ENCODE results near the gene P3H2.

Gene P3H2

DNA sequence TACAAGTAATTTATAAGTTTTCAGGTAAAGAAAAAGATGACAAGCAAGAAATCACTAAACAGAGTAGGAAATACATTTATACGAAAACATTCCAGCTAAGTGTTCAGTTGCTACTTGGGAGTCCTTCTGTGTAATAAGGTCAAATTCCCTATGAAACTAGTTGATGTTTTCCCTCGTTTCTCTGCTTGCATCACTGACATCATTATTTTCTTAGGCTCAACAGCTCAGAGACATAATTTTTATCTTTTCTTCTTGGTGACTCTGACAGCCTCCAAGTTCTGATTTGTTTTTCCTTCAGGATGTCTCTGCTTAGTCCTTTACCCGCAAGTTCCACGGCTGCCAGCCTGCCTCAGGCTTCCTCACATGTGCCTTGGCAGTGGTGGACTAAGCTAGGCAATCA lies 173.6 kb downstream of the P3H2 start:
- no peak for DNase-seq (ENCODE audit: low read depth, low spot score)
- Histone ChIP-seq H3K36me3 (ENCODE audit: insufficient read depth, insufficient read length, low read length) (no peaks in the 10 kb centered on the region), H3K27me3 (ENCODE audit: insufficient read depth, insufficient read length) (peaks cover 5% of the 10 kb centered on the region), H3K4me1 (ENCODE audit: insufficient read depth, insufficient read length) (no peaks in the 10 kb centered on the region), H3K9ac (ENCODE audit: insufficient read length, low read depth) (no peak overlapping the region), H3K4me3 (ENCODE audit: insufficient read length, low read depth) (no peak overlapping the region), H3K9me3 (ENCODE audit: insufficient read depth, low read length) (no peaks in the 10 kb centered on the region)
- TF ChIP-seq YY1 (IDR thresholded peaks at IDR 0.05; ENCODE audit: insufficient read depth, insufficient read length) (no peak), SUZ12 (IDR thresholded peaks at IDR 0.05; ENCODE audit: extremely low read depth, insufficient read depth, insufficient read length) (no peak), ZNF274 (IDR thresholded peaks at IDR 0.05; ENCODE audit: low read depth, low read length) (no peak)

DNA sequence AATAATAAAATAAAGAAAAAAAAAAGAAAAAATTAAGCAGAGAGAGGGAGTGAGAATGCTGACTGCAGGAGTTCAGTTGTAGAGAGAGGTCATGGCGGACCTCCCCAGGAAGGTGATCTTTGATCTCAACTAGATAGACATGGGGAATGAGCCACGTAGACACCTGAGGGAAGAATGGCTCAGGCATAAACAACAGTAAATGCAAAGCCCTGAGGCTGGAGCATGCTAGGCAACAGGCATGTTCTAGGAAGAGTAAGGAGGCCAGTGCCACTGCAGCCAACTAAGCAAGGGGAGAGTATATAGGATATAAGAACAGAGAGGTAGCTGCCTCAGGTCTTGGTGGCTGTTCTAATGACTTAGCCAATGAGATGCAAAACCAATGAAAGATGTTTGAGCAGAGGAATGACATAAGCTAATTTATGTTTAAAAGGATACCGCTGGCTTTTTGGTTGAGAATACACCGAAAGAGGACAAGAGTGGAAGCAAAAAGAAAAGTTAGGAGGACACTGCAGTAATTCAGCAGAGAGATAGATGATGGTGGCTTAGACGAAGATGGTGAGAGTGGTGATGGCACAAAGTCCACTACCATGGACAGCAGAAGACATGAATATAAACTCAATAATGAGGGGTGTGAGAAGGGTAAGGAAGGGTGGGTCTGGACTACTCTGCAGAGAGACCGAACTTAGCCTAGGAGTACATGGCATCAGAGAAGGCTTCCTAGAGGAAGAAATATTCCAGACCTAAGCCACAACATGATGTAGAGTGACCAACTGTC lies 174.6 kb downstream of the P3H2 start:
- no peak for DNase-seq (ENCODE audit: low read depth, low spot score)
- Histone ChIP-seq H3K4me1 (ENCODE audit: insufficient read depth, insufficient read length) (no peaks in the 10 kb centered on the region), H3K27me3 (ENCODE audit: insufficient read depth, insufficient read length) (peaks cover 5% of the 10 kb centered on the region), H3K4me3 (ENCODE audit: insufficient read length, low read depth) (no peak overlapping the region), H3K36me3 (ENCODE audit: insufficient read depth, insufficient read length, low read length) (no peaks in the 10 kb centered on the region), H3K9ac (ENCODE audit: insufficient read length, low read depth) (no peak overlapping the region), H3K9me3 (ENCODE audit: insufficient read depth, low read length) (no peaks in the 10 kb centered on the region)
- TF ChIP-seq SUZ12 (IDR thresholded peaks at IDR 0.05; ENCODE audit: extremely low read depth, insufficient read depth, insufficient read length), result no peak
- no peak for TF ChIP-seq YY1 (IDR thresholded peaks at IDR 0.05; ENCODE audit: insufficient read depth, insufficient read length)

DNA sequence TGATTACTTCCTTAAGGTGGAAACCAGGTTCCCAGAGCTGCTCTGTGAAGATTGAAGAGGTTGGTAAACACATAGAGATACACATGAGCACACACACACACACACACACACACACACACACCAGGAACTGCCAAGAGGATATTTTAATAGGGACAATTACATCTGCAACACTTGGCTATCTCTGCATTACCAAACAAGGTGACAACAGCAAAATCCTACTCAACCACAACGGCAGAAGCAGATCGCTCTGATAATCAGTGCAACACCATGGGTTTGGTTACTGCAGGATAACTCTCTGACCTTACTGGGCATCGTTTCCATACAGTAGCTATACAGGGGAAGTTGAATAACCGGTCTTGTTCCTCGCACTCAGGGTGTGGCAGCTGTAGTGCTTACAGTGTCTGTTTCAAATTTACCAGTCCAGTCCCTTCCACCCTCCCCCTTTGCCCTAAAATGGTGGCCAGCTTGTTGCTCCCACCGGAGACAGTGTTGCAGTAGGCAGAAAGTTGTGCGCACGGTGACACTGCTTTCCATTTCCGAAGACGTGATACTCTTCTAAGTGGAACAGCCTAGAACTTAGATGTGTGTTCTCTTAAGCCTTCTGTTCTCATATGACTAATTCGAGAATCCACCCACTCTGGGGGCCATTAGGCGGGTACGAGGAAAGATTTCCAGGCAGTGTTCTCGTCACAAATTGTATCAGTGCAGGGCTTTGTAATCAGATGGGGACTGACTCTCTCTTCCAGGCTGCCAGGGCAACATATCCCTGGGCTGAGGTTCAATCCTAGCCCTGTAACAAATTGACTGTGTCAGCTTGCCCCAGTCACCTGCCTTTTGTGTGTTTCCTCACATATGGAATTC lies 176.2 kb downstream of the P3H2 start:
- H3K36me3 ChIP-seq (ENCODE audit: insufficient read depth, insufficient read length, low read length), result no peaks in the 10 kb centered on the region
- no peak overlapping the region for H3K4me3 ChIP-seq (ENCODE audit: insufficient read length, low read depth)
- no peak overlapping the region for H3K9ac ChIP-seq (ENCODE audit: insufficient read length, low read depth)
- no peak for DNase-seq (ENCODE audit: low read depth, low spot score)
- peaks cover 5% of the 10 kb centered on the region for H3K27me3 ChIP-seq (ENCODE audit: insufficient read depth, insufficient read length)
- no peaks in the 10 kb centered on the region for H3K4me1 ChIP-seq (ENCODE audit: insufficient read depth, insufficient read length)
- TF ChIP-seq ZNF274 (IDR thresholded peaks at IDR 0.05; ENCODE audit: low read depth, low read length), result no peak
- no peak for TF ChIP-seq YY1 (IDR thresholded peaks at IDR 0.05; ENCODE audit: insufficient read depth, insufficient read length)
- no peaks in the 10 kb centered on the region for H3K9me3 ChIP-seq (ENCODE audit: insufficient read depth, low read length)

DNA sequence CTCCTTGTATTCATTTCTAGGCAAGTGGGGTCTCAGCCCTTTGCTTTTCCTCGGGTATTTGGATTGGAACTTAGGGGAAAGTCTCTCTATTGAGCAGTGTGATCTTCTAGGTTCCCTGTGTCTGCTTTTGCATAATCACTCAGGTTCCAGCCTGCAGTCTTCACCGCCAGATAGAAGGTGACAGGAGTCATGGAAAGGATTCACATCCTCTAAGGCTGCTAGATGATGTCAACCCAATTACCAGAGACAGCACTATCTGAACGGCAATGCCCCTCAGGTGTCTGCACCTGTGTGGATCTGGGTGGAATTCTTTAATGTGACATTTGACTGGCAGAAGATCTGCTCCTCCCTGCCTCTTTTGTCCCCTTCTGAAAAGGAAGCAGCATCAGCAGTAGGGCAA lies 177.7 kb downstream of the P3H2 start:
- Histone ChIP-seq H3K9me3 (ENCODE audit: insufficient read depth, low read length) (no peaks in the 10 kb centered on the region), H3K4me1 (ENCODE audit: insufficient read depth, insufficient read length) (no peaks in the 10 kb centered on the region), H3K4me3 (ENCODE audit: insufficient read length, low read depth) (no peak overlapping the region), H3K36me3 (ENCODE audit: insufficient read depth, insufficient read length, low read length) (no peaks in the 10 kb centered on the region), H3K27me3 (ENCODE audit: insufficient read depth, insufficient read length) (peaks cover 5% of the 10 kb centered on the region), H3K9ac (ENCODE audit: insufficient read length, low read depth) (no peak overlapping the region)
- no peak for DNase-seq (ENCODE audit: low read depth, low spot score)
- no peak for TF ChIP-seq SUZ12 (IDR thresholded peaks at IDR 0.05; ENCODE audit: extremely low read depth, insufficient read depth, insufficient read length)
- TF ChIP-seq ZNF274 (IDR thresholded peaks at IDR 0.05; ENCODE audit: low read depth, low read length), result no peak
- no peak for TF ChIP-seq YY1 (IDR thresholded peaks at IDR 0.05; ENCODE audit: insufficient read depth, insufficient read length)

DNA sequence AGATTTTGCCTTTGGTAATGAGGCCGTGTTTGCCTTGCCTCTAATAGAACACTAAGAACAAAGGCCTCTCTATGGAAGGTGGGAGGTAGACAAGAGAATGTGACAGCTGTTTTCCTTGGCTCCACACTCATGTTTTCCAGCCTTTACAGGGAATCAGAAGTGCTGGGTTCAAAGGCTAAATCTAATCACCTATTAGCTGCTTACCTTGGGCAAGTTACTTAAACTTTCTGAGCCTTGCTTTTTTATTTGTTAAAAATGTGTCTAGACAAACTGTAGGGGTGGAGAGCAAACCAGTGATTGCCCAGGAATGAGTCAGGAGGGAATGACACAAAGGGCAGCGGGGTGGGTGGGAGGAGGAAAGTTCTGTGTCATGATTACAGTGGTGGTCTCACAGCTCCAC lies 179.0 kb downstream of the P3H2 start:
- Histone ChIP-seq H3K4me3 (ENCODE audit: insufficient read length, low read depth) (no peak overlapping the region), H3K36me3 (ENCODE audit: insufficient read depth, insufficient read length, low read length) (no peaks in the 10 kb centered on the region), H3K4me1 (ENCODE audit: insufficient read depth, insufficient read length) (no peaks in the 10 kb centered on the region), H3K9ac (ENCODE audit: insufficient read length, low read depth) (no peak overlapping the region), H3K9me3 (ENCODE audit: insufficient read depth, low read length) (no peaks in the 10 kb centered on the region), H3K27me3 (ENCODE audit: insufficient read depth, insufficient read length) (peaks cover 3% of the 10 kb centered on the region)
- DNase-seq (ENCODE audit: low read depth, low spot score), result no peak
- no peak for TF ChIP-seq YY1 (IDR thresholded peaks at IDR 0.05; ENCODE audit: insufficient read depth, insufficient read length)
- TF ChIP-seq ZNF274 (IDR thresholded peaks at IDR 0.05; ENCODE audit: low read depth, low read length), result no peak
- TF ChIP-seq SUZ12 (IDR thresholded peaks at IDR 0.05; ENCODE audit: extremely low read depth, insufficient read depth, insufficient read length), result no peak

DNA sequence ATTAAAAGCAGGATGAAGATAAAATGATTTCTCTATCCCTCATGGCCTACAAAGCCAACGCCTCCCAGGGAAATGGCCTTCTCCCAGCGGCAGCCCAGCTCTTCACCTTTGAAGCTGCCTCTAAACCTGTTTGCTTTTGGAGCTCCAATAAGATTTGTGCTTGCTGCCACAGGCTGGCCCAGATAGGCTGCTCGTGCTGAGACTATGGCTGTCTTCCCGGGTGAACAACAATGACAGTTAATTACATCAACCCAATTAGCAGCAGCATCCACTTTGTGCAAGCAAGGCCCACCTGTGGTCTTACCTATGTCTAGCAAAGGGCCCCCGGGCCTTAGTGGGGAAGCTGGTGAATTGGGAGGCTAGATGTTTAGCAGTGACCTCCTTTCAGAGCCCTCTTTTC lies 179.6 kb downstream of the P3H2 start:
- Histone ChIP-seq H3K4me3 (ENCODE audit: insufficient read length, low read depth) (no peak overlapping the region), H3K9ac (ENCODE audit: insufficient read length, low read depth) (no peak overlapping the region), H3K9me3 (ENCODE audit: insufficient read depth, low read length) (peaks cover 5% of the 10 kb centered on the region; the same call in 1 of the 2 replicates), H3K27me3 (ENCODE audit: insufficient read depth, insufficient read length) (no peaks in the 10 kb centered on the region), H3K4me1 (ENCODE audit: insufficient read depth, insufficient read length) (no peaks in the 10 kb centered on the region), H3K36me3 (ENCODE audit: insufficient read depth, insufficient read length, low read length) (no peaks in the 10 kb centered on the region)
- DNase-seq (ENCODE audit: low read depth, low spot score), result no peak
- TF ChIP-seq ZNF274 (IDR thresholded peaks at IDR 0.05; ENCODE audit: low read depth, low read length) (no peak), SUZ12 (IDR thresholded peaks at IDR 0.05; ENCODE audit: extremely low read depth, insufficient read depth, insufficient read length) (no peak), YY1 (IDR thresholded peaks at IDR 0.05; ENCODE audit: insufficient read depth, insufficient read length) (no peak)
